Activated CD4-positive, alpha-beta T cell treated with anti-CD3 and anti-CD28 coated beads, Interleukin-2, amount 50 U/mL, for 4 hours (primary cell): ENCODE measurements around the gene STAC.

ENCODE experiments used
- DNase-seq, 2 experiments: peaks; one replicate each; pipeline ENCODE4 v3.0.0-alpha.2; 2020

STAC gene

GRCh38 chr3:36380221-36381031, at the start of gene STAC:
Gene STAC (plus strand): TSS chr3:36380504. CDS start chr3:36380644, 140 bp downstream.
- no peak for DNase-seq

- no peak for DNase-seq
Observed at GRCh38 chr3:36332139-36332538, 48.2 kb upstream of the STAC start.

- DNase-seq, result no peak
Observed at GRCh38 chr3:36362216-36362615, 18.1 kb upstream of the STAC start.

- no peak for DNase-seq
Observed at GRCh38 chr3:36362973-36363372, 17.3 kb upstream of the STAC start.

GRCh38 chr3:36364260-36364659, 16.0 kb upstream of the STAC start:
- DNase-seq, result no peak

GRCh38 chr3:36365829-36366228, 14.5 kb upstream of the STAC start:
- no peak for DNase-seq

GRCh38 chr3:36366308-36366707, 14.0 kb upstream of the STAC start:
- DNase-seq, result no peak

GRCh38 chr3:36367912-36368573, 12.3 kb upstream of the STAC start:
- DNase-seq, result no peak

- no peak for DNase-seq
Observed at GRCh38 chr3:36372534-36372935, 7.8 kb upstream of the STAC start.

GRCh38 chr3:36373084-36373483, 7.2 kb upstream of the STAC start:
- no peak for DNase-seq

- no peak for DNase-seq
Observed at GRCh38 chr3:36373666-36374065, 6.6 kb upstream of the STAC start.

GRCh38 chr3:36379872-36380220, 458 bp upstream of the STAC start:
- no peak for DNase-seq

- no peak for DNase-seq
Observed at GRCh38 chr3:36381311-36381956, 1.1 kb downstream of the STAC start.

- no peak for DNase-seq
Observed at GRCh38 chr3:36393563-36393962, 13.3 kb downstream of the STAC start.

GRCh38 chr3:36394176-36394575, 13.9 kb downstream of the STAC start:
- DNase-seq, result no peak

GRCh38 chr3:36397841-36398240, 17.5 kb downstream of the STAC start:
- DNase-seq, result no peak

- no peak for DNase-seq
Observed at GRCh38 chr3:36399933-36400332, 19.6 kb downstream of the STAC start.

- no peak for DNase-seq
Observed at GRCh38 chr3:36401056-36401455, 20.8 kb downstream of the STAC start.

- no peak for DNase-seq
Observed at GRCh38 chr3:36403661-36404060, 23.4 kb downstream of the STAC start.

- no peak for DNase-seq
Observed at GRCh38 chr3:36405190-36405589, 24.9 kb downstream of the STAC start.

GRCh38 chr3:36408146-36408545, 27.8 kb downstream of the STAC start:
- DNase-seq, result no peak

GRCh38 chr3:36409862-36410261, 29.6 kb downstream of the STAC start:
- no peak for DNase-seq

GRCh38 chr3:36411587-36411986, 31.3 kb downstream of the STAC start:
- no peak for DNase-seq

GRCh38 chr3:36416599-36416998, 36.3 kb downstream of the STAC start:
- DNase-seq, result no peak
